Neutrophil (primary cell): ENCODE data around the gene SMCR8.

ENCODE experiments used
- H3K27ac ChIP-seq: fragments of 200-600 bp; sonication (generic); 2 replicates; pipeline ENCODE4 v1.5.1; 2016; ENCODE audit warnings: mild to moderate bottlenecking, moderate library complexity
- H3K27me3 ChIP-seq: fragments of 200-600 bp; sonication (generic); 2 replicates; pipeline ENCODE4 v1.6.0; 2016; ENCODE audit warnings: mild to moderate bottlenecking
- H3K36me3 ChIP-seq: fragments of 200-600 bp; sonication (generic); 2 replicates; pipeline ENCODE4 v1.5.1; 2017
- H3K4me1 ChIP-seq, 2 experiments: fragments of 200-600 bp in 1 of 2; sonication (generic) in 1 of 2; 1 replicate in 1 of 2; 2 replicates in 1 of 2; pipeline versions ENCODE4 v1.5.1 to v1.6.1; 2013 to 2016; ENCODE audit warnings: low read depth in 1 of 2, low read length in 1 of 2, mild to moderate bottlenecking in 1 of 2, moderate library complexity in 1 of 2; ENCODE audit not compliant: control insufficient read depth in 1 of 2, insufficient read depth in 1 of 2
- H3K4me3 ChIP-seq, 2 experiments: fragments of 200-600 bp in 1 of 2; sonication (generic) in 1 of 2; 1 replicate in 1 of 2; 2 replicates in 1 of 2; pipeline ENCODE4 v1.5.1; 2013 to 2016; ENCODE audit warnings: low read depth in 1 of 2, low read length in 1 of 2, mild to moderate bottlenecking in 1 of 2, moderate library complexity in 1 of 2
- H3K9me3 ChIP-seq: fragments of 200-600 bp; sonication (generic); 2 replicates; pipeline ENCODE4 v1.5.1; 2016
- TF ChIP-seq, protein P1 (sequence below): fragments of 200-600 bp; sonication (generic); IDR thresholded peaks from 2 replicates; pipeline ENCODE4 v1.5.1; 2016; ENCODE audit warnings: antibody characterized with exemption

SMCR8 gene

DNA sequence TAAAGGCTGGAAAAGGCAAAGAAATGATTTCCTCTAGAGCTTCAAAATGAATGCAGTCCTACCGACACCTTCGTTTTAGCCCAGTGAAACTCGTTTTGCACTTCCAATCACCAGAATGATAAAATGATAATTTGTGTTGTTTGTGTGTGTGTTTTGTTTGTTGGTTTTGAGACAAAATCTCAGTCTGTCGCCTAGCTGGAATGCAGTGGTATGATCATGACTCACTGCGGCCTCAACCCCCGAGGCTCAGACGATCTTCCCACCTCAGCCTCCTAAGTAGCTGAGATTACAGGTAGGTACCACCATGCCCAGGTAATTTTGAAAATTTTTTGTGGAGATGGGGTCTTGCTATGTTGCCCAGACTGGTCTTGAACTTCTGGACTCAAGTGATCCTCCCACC is 59.1 kb downstream of the SMCR8 start:
- Histone ChIP-seq H3K27ac (no peak overlapping the region), H3K4me1 (peaks cover 12 to 17% of the 10 kb centered on the region in 2 experiments), H3K36me3 (no peaks in the 10 kb centered on the region), H3K4me3 (no peak overlapping the region), H3K9me3 (no peaks in the 10 kb centered on the region), H3K27me3 (peaks cover 17% of the 10 kb centered on the region)
- TF ChIP-seq, protein P1, sequence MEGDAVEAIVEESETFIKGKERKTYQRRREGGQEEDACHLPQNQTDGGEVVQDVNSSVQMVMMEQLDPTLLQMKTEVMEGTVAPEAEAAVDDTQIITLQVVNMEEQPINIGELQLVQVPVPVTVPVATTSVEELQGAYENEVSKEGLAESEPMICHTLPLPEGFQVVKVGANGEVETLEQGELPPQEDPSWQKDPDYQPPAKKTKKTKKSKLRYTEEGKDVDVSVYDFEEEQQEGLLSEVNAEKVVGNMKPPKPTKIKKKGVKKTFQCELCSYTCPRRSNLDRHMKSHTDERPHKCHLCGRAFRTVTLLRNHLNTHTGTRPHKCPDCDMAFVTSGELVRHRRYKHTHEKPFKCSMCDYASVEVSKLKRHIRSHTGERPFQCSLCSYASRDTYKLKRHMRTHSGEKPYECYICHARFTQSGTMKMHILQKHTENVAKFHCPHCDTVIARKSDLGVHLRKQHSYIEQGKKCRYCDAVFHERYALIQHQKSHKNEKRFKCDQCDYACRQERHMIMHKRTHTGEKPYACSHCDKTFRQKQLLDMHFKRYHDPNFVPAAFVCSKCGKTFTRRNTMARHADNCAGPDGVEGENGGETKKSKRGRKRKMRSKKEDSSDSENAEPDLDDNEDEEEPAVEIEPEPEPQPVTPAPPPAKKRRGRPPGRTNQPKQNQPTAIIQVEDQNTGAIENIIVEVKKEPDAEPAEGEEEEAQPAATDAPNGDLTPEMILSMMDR, result no peak
